CD4-positive, alpha-beta T cell treated with Interleukin-6 at 100 ng/mL for 8 hours (primary cell): ENCODE data around the gene CCIN.
"Not testable (repeated sequence)": the region's sequence is repeated elsewhere in the genome, so short reads cannot be mapped to it uniquely, and the experiment has no call there.

Experiments
- DNase-seq: peaks from one replicate; pipeline ENCODE4 v3.0.0-alpha.2; 2020; ENCODE audit warnings: mixed read lengths, low spot score

CCIN gene

DNA sequence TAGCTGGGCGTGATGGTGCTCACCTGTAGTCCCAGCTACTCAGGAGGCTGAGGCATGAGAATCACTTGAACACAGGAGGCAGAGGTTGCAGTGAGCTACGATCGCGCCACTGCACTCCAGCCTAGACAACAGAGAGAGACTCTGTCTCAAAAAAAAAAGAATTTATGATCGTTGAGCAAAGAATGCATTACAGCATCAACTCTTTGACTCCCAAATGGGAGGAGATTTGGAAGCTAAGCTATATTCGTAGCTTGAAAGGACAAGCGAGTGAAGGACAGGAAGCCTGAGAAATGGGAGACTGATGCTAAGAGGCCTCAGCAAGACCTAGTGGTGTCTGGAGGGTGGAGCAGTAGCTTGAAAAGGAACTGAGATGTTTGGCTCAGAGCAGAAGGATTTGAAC, 10.3 kb upstream of the CCIN start:
- DNase-seq = no peak

DNA sequence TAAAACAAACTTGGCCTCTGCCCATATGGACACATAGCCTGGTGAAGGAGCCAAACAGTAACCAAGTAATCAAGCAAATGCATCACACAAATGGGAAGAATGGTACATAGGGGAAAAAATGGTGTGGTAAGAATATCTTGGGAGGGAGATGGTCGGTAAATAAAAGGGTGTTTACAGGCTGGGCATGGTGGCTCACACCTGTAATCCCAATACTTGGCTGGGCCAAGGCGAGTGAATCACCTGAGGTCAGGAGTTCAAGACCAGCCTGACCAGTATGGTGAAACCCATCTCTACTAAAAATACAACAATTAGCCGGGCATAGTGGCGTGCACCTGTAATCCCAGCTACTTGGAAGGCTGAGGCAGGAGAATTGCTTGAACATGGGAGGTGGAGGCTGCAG, 9.7 kb upstream of the CCIN start:
- not testable (repeated sequence) for DNase-seq

DNA sequence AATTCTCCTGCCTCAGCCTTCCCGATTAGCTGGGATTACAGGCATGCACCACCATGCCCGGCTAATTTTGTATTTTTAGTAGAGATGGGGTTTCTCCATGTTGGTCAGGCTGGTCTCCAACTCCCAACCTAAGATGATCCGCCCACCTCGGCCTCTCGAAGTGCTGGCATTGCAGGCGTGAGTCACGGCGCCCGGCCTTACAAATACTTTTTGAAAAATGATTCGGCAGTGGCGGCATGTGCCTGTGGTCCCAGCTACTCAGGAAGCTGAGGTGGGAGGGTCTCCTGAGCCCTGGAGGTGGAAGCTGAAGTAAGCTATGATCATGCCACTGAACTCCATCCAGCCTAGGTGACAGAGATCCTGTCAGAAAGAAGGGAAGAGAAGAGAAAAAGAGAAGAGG, 9.1 kb upstream of the CCIN start:
- DNase-seq = not testable (repeated sequence)

DNA sequence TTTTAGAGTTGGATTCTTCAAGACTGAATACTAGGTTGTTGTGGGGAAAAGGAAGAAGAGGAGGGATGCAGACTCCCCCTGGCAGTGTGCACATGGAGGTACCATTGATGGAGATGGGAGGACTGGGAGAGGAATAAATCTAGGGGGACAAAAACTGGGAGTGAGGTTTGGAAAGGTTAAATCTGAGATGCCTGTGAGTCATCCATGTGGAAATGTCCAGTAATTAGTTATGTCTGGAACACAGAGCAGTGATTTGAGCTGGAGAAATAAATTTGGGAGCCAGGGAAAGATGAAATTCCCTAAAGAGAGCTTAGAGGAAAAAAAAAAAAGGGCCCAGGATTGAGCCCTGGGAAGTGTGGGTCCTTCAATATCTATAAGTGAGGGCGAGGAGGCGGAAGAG, 8.0 kb upstream of the CCIN start:
- no peak for DNase-seq

DNA sequence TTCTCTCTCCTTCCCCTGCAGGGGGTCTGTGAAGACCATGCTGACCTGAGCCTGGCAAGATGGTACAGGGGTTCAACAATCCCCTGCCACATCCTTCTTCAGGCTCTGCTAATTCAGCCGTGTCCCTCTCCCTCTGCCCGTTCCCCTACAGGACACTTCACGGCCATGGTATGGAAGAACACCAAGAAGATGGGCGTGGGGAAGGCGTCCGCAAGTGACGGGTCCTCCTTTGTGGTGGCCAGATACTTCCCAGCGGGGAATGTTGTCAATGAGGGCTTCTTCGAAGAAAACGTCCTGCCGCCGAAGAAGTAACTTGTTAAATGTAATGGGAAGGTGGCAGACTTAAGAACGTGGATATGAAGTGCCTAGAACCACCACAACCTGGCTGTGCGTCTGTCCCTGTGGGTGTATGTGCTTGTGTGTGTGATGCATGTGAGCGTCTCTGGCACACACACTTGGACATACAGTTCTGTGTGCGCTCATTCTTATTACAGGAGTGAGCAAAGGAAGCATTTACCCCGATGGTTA, 6.9 kb upstream of the CCIN start:
- no peak for DNase-seq

DNA sequence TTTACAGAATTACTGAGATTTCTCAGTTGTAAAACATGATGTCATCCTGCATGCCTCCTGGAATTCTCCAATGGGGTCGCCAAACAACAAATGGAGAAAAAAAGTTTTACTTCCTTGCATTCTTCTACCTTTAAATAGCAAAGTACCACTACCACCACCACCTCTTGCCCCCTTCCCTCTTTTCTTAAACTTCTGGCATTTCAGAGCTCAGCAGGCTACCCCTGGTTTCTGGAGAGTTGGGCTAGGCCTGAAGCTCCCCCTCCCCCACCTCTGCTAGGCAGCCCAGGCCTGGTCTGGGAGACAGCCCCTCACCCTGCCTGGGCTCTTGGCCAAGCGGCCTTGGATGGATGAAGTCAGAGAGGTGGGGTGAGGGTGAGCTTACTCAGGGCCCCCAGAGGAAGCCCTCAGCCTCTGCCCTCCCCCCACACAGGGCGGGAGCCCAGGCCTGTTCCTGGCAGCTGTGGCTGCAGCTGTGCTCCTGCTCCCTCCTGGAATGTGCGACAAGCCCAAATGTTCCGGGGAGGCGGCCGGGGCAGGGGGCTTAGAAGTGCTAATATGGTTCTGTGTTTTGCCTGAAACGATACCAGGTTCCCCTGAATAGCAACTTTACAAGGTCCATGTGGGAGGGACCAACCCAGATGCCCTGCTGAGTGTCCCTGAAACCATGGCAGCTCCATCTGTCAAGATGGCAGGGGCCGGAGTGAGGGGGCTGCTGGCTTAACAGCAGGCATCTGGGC, 6.0 kb upstream of the CCIN start:
- DNase-seq = no peak

DNA sequence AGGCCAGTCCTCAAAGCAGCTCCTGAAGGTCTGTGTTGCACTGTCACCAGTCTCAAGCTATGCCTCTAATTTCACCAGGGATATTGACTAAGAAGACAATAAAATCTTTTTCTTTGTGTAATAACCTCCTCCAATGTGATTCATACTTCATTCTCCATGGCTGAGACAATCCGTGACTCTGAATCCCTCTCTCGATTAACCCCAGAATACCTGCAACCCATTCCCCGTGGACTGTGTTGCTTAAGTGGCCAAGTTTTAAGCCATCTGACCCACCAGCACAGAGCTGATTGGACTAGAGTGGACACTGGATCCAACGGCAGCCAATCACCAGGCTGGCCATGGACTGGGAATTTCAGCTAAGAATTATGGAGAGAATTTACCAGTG, 5.4 kb upstream of the CCIN start:
- no peak for DNase-seq

DNA sequence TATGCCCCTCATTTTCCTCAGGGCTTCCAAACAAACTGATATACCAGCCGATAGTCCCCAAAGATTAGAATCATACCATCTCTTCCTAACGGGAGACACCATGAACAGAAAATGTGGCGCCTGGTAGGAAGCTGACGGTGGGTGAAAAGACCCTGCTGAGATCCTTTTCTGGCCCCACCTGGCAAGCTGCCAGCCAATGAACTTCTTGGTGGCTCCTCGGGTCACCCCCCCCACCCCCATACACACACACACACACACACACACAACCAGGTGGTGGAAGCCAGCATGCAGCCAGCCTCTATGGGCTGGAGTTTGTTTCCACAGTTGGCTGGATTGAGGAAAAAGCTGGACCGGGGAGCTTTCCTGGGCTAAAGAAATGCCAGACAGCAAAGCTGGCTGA, 4.8 kb upstream of the CCIN start:
- DNase-seq = no peak

DNA sequence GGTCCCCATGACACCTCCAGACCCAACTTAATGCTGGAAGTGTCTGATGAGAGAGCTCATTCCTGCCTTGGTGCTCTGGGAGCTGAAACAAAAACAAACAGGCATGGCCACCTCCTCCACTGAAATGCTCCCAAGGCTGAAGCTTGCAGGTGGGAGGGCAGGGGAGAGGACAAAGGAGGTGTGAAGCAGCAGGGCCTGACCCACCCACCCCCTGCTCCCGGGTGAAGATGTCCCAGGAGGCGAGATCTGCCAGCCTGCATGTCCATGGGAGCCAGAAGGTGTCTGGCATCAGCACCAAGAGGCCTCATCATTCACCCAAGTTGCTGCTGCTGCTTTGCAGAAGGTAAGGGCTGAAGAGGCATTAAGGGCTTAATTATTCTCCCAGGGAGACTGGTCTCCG, 4.2 kb upstream of the CCIN start:
- no peak for DNase-seq

DNA sequence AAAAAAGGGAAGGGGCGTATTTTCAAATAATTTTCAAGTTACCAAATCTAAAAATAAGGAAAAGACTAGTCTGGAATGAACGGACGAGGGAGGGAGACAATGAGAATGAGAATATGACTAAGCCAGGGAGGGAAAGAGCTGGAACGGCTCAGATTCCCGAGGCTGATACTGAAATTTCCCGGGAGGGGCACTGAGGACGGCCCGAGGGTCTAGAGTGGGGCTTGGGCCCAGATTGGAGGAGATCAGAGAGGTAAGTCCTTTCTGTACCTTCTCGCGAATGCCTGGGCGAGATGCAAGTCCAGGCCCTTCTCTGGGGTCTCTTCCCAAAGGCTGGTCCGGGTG, 3.4 kb upstream of the CCIN start:
- DNase-seq = no peak

DNA sequence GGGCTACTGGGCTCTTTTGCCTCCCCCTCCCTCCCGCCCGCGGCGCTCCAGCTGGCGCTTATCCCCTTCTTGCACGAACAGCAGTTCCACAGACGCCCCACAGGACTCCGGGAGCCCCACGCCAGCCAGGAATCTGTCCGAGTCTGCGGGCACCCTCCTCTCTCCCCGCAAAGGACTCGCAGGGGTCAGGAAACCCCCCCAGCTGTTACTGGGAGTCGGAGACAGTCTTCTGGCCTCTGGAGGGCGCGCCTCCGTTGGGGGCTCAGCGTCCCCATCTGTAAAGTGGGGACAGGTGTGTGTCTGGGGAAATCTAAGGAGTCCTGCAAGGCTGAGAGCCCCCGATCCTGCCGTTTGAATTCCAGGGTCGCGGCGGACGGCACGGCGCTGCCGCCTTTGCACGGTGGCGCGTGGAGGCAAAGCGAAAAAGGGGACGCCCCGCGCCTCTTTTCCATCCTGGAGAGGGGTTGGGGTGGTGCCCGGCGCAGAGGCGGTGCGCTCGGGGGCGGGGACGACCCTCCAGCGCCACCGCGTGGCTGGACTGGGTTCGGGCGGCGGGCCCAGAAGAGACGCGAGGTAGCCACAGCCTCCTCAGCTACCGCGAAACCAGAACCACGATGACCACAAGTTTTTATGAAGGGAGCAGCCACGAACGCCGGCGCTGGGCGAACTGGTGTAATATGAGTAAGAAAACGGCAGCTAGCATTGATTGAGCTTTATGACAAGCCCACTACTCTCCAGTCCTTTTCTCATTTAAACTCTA, 2.8 kb upstream of the CCIN start:
- peak; percentile 77 for DNase-seq

DNA sequence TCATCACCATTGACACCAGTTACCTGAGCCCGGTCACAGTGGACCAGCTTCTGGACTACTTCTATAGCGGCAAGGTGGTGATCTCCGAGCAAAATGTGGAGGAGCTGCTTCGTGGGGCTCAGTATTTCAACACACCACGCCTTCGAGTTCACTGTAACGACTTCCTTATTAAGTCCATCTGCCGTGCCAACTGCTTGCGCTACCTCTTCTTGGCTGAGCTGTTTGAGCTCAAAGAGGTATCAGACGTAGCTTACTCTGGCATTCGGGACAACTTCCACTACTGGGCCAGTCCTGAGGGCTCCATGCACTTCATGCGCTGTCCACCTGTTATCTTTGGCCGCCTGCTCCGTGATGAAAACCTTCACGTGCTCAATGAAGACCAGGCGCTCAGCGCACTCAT, 520 bp downstream of the CCIN start:
- DNase-seq = no peak

DNA sequence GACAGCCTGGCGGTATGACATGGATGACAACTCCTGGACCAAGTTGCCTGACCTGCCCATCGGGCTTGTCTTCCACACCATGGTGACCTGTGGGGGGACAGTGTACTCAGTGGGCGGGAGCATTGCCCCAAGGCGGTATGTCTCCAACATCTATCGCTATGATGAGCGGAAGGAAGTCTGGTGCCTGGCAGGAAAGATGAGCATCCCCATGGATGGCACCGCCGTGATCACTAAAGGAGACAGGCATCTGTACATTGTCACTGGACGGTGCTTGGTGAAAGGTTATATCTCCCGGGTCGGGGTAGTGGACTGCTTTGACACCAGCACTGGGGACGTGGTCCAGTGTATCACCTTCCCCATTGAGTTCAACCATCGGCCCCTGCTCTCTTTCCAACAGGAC, 1.3 kb downstream of the CCIN start:
- DNase-seq = no peak

DNA sequence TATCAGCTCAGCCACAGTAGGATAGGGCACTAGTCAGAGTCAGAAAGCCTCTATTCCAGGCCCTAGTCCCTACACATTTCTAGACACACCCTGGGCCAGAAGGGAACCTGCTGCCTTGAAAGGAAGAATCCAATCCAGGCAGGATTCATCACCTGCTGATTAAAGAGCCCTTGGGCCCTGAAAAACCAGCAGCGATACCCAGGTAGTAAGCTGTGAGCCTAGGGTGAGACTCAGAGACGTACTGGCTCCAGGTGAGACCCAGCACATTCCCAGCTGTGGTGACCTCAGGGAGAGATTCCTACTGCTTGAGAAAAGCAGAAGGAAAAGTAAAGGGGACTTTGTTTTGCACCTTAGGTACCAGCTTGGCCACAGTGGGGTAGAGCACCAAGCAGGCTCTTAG, 4.7 kb downstream of the CCIN start:
- DNase-seq = no peak

DNA sequence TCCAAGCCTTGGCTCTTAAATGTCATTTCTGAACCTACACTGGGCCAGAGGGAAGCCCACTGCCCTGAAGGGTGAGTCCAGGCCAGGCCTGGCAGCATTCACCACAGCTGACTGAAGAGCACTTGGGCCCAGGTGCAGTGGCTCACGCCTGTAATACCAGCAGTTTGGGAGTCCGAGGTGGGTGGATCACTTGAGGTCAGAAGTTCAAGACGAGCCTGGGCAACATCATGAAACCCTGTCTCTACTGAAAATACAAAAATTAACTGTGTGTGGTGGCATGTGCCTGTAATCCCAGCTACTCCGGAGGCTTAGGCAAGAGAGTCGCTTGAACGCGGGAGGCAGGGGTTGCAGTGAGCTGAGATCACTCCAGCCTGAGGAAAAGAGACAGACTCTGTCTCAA, 5.1 kb downstream of the CCIN start:
- no peak for DNase-seq

DNA sequence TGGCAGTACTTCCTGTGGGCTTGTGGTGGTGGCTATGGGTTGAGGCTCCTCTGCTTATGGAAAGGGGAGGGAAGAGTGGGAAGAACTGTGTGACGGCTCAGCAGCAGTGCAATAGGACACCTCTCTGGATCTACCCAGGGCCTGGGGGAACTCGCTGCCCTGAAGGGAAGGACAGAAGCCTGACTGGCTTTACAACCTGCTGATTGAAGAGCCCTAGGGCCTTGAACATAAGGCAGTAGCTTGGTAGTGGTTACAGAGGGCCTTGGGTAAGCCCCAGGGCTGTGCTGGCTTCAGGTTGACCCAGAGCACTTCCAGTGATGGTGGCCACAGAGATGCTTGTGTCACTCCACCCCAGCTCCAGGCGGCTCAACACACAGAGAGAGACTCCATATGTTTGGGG, 5.5 kb downstream of the CCIN start:
- DNase-seq = no peak

DNA sequence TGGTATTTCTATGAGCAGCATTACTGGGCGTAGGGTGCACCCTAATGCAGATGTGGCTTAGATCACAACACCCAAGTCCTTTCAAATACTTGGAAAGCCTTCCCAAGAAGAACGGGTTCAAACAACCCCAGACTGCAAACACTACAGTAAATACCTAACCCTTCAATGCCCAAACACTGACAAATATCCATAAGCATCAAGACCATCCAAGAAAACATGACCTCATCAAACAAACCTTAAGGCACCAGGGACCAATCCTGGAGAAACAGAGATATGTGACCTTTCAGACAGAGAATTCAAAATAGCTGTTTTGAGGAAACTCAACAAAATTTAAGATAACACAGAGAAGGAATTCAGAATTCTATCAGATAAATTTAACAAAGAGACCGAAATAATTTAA, 6.0 kb downstream of the CCIN start:
- not testable (repeated sequence) for DNase-seq

DNA sequence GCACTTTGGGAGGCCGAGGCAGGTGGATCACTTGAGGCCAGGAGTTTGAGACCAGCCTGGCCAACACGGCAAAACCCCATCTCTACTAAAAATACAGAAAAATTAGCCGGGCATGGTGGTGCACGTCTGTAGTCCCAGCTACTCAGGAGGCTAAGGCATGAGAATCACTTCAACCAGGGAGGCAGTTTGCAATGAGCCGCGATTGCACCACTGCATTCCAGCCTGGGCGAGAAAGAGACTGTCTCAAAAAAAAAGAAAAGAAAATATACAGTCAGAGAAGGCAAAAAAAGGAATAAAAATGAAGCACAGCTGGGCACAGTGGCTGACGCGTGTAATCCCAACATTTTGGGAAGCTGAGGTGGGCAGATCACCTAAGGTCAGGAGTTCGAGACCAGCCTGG, 7.3 kb downstream of the CCIN start:
- DNase-seq = not testable (repeated sequence)

DNA sequence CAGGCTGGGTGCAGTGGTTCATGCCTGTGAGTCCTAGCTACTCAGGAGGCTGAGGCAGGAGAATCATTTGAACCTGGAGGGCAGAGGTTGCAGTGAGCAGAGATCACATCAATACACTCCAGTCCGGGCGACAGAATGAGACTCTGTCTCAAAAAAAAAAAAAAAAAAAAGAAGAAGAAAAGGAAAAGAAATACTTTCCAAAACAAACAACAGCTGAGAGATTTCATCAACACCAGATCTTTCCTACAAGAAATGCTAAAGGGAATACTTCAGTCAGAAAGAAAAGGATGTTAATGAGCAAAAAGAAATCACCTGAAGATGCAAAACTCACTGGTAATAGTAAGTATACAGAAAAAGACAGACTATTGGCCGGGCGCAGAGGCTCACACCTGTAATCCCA, 8.4 kb downstream of the CCIN start:
- DNase-seq = no peak

DNA sequence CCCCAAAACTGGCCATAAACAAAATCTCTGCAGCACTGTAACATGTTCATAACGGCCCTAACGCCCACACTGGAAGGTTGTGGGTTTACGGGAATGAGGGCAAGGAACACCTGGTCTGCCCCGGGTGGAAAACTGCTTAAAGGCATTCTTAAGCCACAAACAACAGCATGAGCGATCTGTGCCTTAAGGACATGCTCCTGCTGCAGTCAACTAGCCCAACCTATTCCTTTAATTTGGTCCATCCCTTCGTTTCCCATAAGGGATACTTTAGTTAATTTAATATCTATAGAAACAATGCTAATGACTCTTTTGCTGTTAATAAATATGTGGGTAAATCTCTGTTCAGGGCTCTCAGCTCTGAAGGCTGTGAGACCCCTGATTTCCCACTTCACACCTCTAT, 11.1 kb downstream of the CCIN start:
- not testable (repeated sequence) for DNase-seq

DNA sequence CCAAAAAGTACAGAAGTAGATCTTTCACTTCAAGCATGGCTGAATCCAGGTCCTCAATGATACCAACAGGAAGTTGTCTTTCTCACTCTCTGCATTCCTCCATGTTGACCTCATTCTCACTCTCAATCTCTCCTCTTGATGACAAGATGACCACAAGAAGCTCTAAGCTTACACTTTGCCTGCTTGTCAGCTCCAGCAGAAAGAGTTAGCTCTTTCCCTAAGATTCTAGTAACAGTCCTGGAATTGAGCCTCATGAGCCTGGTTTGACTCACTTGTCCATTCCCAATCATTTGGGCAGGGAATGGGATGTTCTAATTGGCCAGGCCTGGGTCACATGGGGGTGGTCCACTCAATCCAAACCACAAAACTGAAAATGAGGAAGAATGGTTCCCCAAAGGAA, 18.2 kb downstream of the CCIN start:
- DNase-seq = no peak

DNA sequence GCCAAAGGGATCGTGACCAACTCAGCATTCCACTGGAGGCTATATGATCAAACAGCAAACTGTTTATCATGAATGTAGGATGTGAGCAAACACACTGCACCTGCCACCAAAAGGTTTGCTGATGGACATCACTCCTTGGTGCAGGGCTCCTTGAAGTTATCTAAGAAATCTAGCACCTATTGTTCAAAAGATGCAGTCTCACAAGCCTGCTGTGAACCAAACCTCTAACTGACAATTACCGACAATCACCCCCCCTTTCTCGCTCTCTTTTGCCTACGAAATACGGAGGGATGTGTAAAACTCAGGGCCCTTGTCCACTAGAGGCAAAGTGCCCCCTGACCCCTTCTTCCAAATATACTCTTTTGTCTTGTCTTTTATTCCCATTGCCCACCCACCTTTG, 19.0 kb downstream of the CCIN start:
- no peak for DNase-seq

DNA sequence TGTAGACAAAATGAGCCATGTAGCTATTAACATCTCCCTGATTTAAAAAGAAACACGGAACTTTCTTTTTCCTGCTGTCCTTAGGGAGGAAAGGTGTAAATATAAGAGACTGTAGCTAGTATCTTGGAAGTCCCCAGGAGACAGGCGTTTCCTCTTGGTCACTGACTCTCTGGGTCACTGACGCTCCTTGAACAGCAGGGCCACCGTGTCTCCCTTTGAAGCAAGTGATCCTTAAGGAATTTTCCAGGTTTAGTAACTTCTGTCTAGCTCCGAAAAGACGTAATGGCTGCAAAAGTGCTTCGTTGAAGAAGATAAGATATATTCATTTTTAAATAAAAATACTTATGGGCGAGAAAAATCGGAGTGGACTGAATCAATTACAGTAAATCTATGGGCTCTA, 20.8 kb downstream of the CCIN start:
- DNase-seq = no peak
